Stimulated activated CD8-positive, alpha-beta memory T cell treated with anti-CD3 and anti-CD28 coated beads, Interleukin-12 subunit alpha, Interleukin-12 subunit beta, amount 100 ng/mL, for 4 hours (primary cell): ENCODE data around the gene SUSD4.

Source experiments
- DNase-seq: peaks from one replicate; pipeline ENCODE4 v3.0.0-alpha.2; 2020; ENCODE audit warnings: low read depth

Gene SUSD4

GRCh38 chr1:223358826-223359225, 5.2 kb downstream of the SUSD4 start:
- DNase-seq: no peak

- DNase-seq: no peak
Measured at GRCh38 chr1:223355699-223356098, 8.3 kb downstream of the SUSD4 start.

- no peak for DNase-seq
Measured at GRCh38 chr1:223353939-223354338, 10.0 kb downstream of the SUSD4 start.

DNA sequence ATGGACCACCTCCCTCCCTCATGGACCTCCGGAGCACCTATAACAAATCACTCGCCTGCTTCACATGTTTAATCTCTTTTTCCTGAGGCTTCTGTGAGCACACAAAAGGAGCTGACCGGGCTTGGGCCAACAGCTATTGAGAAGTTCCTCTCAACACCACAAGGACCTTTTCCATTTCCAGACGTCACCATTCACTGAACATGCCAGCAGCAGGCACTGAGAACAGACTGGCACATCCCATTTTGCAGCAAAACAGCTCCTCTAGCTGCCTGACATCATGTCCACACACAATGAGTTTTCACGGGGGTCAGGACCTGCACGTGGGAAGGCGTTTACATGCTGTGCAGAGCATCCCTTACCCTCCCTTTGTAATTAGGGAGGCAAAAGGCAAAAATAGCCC, 11.0 kb downstream of the SUSD4 start:
- DNase-seq: no peak

DNA sequence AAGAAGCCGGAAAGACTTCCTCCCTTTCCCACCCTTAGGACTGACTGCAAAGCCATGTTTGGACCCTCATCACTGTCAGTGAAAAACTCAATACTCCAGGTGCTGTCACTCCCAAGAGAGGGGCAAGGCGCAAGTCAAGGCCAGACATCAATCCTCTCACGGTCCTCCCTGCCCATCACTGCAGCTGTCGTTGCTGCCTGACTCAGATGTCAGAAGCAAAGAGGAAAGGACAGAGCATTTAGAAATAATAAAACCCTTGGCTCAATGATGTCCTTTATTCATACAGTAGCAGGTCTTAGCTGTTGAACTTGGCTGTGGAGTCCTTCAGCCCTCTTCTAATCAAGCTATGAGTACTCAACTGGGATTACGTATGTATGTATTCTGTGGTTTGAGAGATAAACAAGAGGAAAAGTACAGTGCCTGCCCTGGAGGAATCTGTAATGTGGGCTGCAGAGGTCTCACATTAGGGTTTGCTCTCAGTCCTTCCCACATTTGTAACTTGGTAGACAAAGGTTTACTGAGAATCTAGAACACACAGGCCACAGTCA, 13.5 kb downstream of the SUSD4 start:
- no peak for DNase-seq

GRCh38 chr1:223349241-223349640, 14.7 kb downstream of the SUSD4 start:
- no peak for DNase-seq

- DNase-seq: no peak
Measured at GRCh38 chr1:223348439-223348838, 15.5 kb downstream of the SUSD4 start.

DNA sequence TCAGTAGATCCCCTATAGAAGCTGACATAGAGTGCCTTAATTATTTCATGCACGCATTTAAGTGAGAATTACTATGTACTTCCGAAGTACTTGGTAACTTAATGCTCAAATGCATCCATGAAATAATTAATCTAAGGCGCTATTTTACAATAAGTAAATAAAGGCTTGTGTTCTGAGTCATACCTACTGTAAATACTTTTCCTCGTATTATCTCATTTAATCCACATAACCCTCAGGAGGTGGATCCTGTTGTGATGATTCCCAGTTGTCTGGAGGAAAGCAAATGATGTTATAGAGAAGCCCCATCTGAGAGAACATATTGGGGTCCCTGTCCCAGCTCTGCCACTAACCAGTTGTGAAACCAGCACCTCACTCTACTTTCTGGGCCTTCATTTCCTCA, 16.4 kb downstream of the SUSD4 start:
- no peak for DNase-seq

DNA sequence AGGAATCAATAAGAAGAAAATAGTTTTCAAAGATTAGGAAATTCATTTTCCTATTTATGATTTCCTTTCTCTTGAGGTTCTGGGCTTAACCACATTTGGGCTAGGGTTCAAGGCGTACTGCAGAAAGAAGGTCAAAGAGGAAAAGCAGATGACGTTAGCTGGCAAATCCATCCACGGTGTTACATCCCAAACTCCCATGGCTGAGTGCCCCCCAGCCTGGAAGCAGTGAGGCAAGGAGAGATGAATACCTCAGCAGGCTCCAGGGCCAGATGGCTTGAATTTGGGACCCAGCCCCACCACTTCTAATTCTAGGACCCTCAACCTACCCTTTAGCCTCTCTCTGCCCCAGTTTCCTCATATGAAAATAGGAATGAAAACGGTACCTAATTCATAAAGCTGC, 17.7 kb downstream of the SUSD4 start:
- no peak for DNase-seq

DNA sequence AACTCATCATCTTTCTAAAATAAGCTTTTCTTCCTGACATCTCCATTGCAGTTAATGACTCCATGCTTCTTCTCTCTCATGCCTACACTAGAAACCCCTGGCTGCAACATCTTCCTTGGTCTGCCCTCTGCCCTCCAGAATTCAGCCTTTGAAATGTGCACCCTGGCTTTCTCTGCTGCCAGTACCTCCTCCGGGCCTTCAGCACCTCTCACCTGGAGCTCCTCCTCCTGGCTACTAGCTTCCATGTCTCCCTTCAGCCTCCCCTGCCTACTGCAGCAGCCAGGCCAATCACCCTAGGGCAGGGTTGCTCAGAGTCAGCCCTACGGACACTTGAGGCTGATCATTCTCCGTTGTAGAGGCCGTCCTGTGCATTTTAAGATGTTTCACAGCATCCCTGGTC, 18.3 kb downstream of the SUSD4 start:
- no peak for DNase-seq

- no peak for DNase-seq
Measured at GRCh38 chr1:223344491-223344890, 19.5 kb downstream of the SUSD4 start.

- no peak for DNase-seq
Measured at GRCh38 chr1:223343692-223344091, 20.3 kb downstream of the SUSD4 start.

DNA sequence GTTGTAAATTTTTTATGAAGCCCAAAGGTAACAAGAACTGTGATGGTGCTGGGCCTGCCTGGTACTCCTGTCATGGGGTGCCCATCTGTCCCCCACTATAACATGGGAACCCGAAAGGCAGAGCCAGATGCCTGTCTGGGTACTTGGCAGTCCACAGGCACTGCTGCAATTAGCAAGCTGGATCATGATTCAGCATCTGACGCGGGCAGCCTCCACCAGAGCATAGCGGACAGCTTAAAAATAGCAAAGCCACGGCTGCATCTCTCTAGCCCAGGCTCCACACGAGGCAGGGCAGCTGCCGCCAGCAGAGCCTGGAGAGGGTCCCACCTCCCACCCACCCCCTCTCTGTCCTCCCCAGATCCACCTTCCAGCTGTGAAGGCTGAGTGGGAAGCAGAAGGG, 22.9 kb downstream of the SUSD4 start:
- no peak for DNase-seq

DNA sequence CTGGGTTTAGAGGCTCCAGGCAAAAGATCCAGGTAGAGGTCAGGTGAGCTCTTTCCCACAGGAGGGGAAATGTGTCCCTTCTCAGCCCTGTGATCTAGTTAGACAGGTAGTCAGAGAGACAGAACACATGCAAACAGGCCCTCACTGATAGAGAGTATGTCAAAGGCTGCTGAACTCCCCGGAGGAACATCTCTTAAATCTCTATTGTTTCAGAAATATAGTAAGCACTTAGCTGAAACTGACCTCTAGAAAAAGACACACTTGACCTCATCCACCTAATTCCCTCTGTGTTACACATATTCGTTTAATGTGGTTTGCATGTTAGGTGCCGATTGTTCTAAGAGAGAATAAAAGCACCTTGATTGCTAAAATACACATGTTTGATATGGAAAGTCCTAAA, 23.3 kb downstream of the SUSD4 start:
- DNase-seq: no peak

DNA sequence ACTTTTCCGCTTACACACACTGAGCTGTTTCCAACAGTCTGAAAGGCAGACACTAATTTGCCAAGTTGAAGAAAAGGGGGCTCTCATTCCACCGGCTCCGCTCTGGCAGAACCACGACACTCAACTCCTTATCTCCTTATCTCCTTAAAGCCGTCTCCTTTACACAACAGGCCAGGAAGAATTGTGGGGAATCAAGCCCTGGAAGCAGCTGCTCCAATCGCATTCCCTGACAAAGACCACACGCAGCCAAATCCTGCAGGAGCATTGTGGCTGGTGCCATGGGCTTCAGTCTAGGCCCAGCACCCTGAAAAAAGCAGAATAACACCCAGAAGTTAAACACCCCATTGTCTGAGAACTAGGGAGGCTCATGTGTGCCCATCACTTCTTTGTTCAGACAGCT, 24.1 kb downstream of the SUSD4 start:
- DNase-seq: no peak

DNA sequence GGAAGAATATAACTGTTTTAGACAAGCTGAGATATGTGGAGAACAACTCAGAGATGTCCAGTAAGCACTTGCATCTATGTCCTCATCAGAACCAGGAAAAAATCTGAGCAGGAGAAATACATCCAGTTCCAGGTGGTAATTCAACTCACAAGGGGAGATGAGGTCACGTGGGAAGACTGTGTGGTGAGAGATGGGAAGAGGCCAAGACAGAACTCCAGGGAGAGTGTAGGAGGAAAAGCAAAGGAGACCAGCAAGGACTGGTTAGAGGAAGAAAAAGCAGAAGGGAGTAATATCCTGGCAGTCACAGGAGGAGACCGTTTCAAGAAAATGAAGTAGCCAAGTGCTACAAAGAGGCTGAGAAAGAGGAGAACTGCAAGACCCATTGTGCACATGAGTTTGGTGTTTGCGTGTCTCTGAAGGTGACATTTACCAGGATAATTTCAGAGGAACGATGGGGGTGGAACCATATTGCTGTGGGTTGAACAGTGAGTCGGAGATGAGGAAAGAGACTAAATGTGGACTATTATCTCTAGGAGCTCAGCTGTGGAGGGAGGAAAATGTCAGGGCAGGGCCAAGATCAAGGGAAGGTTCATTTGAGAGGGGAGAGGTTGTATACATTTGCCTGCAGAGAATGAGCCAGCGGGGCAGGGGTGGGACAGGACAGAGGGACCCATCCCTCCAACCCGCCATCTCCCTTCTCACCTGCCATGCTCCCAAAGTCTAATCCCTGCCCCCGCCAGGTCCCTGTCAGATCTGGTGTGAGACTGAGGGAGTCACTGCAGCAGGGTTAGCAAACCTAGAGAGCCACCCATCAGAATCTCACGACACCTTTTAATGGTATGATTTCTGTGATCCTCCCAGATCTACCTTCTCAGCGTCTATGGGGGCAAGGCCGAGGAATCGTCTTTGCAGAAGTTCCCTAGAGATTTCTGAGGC, 24.9 kb downstream of the SUSD4 start:
- DNase-seq: no peak

DNA sequence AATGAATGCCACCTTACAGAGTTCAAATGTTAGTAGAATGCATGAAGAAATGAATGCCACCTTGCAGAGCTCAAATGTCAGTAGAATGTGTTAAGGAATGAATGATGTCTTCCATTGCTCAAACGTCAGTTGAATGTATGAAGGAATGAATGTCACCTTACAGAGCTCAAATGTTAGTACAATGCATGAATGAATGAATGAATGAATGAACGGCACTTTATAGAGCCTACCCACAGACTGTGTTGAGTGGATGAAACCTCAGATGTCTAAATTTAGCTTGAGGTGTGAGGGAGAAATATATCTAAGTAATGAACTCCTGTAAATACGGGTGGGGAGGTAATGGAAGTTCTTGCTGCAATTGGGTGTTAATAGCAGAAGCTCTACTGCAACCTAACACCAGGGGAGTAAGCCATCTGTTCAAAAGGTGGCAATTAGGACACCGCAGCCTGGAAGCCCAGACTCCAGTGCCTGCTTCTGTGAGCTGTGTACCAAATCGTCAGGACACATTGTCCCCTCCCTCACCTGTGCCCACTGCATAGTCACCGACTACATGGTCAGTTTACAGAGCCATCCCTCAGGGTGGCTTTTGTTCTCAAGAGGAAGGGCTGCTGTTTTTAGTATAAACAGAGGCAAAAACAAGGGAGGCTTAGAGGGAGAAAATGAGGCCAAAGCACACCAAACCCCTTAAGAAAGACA, 26.7 kb downstream of the SUSD4 start:
- no peak for DNase-seq

DNA sequence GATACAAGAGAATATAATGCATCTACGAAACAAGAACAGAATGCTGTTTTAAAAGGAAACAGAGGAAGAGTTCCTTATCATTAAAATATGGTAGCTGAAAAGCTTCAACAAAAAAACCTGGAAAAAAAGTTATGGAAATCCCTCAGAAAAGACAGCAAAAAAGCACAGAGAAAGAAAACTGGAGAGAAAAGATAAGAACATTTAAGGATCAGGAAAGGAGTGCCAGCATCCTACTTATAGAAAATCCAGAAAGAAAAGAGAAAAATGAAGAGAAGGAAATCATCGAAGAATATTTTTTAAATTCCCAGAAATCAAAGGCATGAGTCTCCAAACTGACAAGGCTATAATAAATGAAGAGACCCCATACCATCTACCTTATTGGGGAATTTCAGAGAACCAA, 29.8 kb downstream of the SUSD4 start:
- no peak for DNase-seq

- no peak for DNase-seq
Measured at GRCh38 chr1:223332997-223333396, 31.0 kb downstream of the SUSD4 start.

- no peak for DNase-seq
Measured at GRCh38 chr1:223331929-223332328, 32.0 kb downstream of the SUSD4 start.

- no peak for DNase-seq
Measured at GRCh38 chr1:223331301-223331700, 32.7 kb downstream of the SUSD4 start.

GRCh38 chr1:223330466-223330865, 33.5 kb downstream of the SUSD4 start:
- no peak for DNase-seq
